ENCODE results near the gene HOXD3.

The HOXD3 gene

DNA sequence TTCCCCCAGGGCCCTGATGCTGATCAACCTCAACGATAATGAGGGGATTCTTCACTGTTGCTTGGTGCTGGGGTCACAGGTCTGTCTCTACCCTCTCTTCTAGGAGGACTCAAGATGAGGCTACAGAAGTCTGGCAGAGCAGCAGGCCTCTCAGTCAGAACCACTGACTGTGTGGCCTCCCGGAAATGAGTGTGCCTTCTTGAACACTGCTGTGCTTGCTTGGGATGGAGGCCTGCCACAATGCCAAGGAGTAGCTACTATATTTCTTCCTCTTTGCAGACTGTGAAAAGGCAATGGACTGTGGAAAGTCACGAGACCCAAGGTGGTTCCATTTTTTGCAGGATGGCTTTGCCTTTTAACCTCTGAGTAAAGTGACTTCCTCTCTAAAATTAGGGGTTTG is 25.6 kb downstream of the HOXD3 start:
- FAIRE-seq = no peak

DNA sequence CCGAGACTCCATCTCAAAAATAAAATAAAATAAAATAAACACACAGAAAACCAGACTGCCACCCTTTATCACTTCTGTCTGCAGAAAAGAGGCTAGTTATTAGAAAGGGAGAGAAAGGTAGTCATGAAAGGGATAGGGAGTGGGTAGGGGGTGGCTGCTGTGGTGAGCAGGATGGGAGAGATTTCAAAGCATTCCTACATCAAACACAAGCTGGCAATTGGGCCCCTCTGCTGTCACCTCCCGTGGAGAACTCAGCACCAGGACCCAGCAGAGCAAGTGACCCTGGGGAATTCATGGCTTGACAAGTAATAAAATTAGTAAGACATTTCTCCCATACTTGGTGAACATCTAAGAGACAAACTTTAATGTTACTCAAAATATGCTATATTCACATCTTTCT is 27.6 kb downstream of the HOXD3 start:
- FAIRE-seq = no peak

DNA sequence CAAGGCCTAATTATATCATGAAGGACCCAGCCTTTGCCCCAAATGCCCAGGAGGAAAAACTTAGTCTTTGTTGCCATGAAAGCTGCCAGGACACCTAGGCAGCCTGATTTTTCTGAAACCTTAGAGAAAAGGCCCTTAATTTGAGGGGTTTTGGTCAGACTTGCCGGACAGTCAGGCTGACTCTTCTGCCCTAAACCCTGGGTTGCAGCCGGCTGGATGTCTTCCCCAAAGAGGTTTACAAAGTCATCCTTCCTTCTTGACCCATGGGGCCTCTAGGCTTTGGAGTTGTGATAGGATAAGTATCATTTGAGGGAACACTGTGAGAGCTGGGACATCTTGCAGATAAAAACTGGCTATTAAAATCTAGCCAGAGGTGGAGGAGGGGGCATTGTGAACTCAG is 28.9 kb downstream of the HOXD3 start:
- no peak for FAIRE-seq

DNA sequence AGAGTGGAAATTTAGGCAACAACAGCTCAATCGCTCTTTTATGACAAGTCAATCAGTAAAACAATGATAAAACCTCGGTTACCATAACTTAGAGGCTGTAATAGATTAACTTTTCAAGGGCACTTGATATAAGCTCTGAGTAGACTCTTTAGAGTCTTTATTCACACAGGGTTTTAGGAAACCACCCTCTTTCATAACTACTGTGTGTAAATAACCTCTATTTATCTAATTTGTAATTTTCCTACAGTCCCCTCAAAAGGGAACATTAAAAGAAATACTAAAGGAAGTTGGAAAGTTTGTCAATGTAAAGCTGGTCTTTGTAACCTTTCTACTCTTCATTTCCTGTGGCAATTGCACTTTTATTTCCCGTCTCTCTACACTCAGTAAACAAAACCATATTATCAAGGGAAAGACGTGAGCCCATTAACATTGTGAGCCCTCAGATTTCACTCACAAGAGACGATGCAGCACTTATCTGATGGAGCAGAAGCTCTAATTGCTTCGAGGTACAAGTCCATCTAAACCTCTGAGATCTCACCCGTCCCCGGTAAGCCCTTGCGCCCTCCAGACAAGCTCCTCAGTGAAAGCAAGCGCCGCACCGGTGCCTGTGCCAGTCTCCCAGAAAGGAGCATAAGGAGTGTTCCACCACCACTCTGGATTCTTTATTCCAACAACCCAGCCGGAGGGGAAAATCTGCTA is 30.2 kb downstream of the HOXD3 start:
- no peak for FAIRE-seq

DNA sequence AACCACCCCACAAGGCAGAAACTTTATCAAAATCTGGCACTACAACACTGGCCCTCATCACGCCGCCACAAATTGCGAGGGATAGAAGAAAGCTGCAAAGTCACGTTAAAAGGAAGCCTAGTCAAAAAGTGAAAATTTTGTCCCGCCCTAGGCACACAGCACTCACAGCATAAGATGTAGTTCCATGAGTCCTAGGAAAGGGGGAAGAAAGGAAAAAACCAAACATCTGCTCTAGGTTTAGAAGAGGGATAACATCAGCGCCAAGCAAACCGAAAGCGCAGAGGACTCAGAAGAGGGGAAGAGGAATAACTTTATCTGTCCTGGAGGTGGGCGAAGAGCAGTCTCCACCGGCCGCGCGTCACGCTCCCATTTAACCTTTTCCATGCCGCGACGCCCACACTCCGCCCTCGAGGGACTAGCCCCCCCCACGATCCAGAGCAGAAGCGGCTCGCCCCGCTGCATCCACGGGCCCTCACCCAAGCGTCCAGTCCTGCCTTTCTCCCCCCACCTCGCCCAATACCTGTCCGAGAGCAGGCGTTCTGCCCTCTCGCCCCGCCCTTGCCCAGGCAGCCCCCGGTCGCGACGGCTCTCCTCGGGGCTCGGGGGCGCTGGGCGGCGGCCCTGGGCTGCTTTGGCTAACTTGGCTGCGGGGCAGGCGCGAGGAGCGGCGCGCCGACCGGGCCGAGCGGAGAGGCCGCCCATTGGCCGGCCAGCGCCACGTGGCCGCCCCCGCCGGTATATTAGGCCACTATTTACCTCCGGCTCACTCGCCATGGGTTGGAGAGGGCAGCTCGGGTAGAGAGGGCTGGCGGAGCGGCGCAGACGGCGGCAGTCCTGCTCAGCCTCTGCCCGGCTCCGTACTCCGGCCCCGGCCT is 31.0 kb downstream of the HOXD3 start, which contains the start of gene HOXD1:
TSS of gene HOXD1 (plus strand) at position 770 of the 875 bp plus-strand sequence. CDS start 134 bp downstream, outside the sequence.
- FAIRE-seq = no peak

DNA sequence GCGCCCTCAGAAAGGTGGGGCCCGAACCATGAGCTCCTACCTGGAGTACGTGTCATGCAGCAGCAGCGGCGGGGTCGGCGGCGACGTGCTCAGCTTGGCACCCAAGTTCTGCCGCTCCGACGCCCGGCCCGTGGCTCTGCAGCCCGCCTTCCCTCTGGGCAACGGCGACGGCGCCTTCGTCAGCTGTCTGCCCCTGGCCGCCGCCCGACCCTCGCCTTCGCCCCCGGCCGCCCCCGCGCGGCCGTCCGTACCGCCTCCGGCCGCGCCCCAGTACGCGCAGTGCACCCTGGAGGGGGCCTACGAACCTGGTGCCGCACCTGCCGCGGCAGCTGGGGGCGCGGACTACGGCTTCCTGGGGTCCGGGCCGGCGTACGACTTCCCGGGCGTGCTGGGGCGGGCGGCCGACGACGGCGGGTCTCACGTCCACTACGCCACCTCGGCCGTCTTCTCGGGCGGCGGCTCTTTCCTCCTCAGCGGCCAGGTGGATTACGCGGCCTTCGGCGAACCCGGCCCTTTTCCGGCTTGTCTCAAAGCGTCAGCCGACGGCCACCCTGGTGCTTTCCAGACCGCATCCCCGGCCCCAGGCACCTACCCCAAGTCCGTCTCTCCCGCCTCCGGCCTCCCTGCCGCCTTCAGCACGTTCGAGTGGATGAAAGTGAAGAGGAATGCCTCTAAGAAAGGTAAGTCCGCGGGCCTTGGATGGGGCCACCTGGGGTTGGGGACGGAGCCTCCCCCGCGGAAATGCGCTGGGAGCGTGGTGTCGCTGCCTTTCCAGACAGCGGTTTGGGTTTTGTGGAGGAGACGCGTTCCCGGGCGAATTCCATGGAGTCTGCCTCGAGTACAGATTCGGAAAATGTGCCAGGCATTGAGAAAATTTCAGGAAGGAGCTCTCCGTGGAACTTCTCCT is 31.9 kb downstream of the HOXD3 start:
- FAIRE-seq = no peak

DNA sequence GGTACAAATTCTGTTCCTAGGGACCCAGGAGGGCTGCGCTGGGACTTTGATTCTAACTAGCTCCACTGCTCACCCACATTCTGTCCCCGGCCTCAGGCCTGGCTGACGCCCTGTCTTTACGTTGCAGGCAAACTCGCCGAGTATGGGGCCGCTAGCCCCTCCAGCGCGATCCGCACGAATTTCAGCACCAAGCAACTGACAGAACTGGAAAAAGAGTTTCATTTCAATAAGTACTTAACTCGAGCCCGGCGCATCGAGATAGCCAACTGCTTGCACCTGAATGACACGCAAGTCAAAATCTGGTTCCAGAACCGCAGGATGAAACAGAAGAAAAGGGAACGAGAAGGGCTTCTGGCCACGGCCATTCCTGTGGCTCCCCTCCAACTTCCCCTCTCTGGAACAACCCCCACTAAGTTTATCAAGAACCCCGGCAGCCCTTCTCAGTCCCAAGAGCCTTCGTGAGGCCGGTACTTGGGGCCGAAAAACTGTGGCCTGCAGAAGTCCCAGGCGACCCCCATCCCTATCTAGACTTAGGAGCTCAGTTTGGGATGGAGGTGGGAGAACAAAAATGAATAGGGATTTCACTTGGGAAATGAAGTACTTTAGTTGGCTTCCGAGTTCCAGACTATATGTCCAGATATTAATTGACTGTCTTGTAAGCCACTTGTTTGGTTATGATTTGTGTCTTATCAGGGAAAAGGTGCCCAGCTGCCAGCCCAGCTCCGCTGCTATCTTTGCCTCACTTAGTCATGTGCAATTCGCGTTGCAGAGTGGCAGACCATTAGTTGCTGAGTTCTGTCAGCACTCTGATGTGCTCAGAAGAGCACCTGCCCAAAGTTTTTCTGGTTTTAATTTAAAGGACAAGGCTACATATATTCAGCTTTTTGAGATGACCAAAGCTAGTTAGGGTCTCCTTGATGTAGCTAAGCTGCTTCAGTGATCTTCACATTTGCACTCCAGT is 32.9 kb downstream of the HOXD3 start:
- no peak for FAIRE-seq

DNA sequence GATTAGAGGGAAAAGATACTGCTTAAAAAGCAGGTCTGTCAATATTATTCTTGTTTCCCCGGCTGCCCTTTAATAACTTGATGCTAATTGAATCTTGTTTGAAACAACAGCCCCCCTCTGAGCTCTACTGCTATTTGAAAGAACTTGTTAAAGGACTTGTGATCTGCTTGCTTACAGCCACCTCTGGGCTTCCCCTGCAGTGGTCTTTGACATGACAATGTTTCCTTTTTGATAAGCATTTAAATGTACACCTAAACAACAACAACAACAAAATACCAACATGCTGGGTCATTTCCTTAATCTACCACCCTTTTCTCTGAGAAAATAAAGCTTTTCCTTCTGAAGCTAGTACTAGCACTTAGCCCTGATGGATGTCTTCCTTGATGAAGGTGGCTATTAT is 35.2 kb downstream of the HOXD3 start:
- no peak for FAIRE-seq

DNA sequence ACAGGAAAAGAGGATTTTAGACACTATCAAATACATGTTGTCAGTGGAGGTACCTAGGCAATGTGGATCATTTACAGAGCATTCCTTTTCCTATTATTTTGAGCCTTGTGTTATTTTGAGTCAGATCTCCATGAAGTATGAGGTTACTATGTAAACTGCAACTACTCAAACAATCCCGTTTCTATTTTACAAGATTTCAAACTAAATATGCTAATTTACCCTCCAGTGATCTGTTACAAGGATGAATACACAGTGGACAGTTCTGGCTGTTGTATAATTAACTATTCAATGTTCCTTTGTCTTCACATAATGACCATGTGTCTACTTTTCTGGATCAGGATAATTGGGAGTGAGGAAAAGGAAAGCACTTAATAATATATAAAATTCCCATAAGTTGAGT is 35.9 kb downstream of the HOXD3 start:
- no peak for FAIRE-seq

DNA sequence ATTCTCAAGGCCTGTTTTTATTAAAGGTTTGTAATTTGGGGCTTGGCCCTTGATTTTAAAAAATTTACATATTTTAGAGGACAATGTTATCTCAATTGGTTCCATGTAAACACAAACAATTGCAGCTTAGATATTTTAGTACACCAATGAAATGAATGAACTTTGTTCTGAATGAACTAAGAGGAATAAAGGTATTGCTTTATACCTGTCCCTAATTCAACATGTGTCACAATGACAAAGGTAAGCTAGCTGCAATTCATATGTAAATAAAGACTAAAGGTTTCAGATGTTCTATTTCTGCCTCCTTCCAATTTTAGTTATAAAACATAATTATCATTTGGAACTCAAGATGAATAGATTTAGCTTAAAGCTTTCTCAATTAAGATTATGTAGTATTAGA is 42.8 kb downstream of the HOXD3 start:
- FAIRE-seq = no peak

DNA sequence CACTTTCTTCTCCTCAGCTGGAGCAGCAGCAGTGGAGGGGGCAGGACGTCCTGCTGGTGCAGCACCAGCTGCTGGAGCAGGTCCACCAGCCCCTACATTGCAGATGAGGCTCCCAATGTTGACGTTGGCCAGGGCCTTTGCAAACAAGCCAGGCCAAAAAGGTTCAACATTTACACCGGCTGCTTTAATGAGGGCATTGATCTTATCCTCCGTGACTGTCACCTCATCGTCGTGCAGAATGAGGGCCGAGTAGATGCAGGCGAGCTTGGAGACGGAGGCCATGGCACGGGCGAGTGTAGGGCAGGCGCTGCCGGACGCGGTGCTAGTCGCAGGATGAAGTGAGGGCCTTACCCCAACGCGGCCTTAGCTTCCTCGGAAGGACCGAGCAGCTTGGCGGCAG is 43.9 kb downstream of the HOXD3 start:
- no peak for FAIRE-seq

DNA sequence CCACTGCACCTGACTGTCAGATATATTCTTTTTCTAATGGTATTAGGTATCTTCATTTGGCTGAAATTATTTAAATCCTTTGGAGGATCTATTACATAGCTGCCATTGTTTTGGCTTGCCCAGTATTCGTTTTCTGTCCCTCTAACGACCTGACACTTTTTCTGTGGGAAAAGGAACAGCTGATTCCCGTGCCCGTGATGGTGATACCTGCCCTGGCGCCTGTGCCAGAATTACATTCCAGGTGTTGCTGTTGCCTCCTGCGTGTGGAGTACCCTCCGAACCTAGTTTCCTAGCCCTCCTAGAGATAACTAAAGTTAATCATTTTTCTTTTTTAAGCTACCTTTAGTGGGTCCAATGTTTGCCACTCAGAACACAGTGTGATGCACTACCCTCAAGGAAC is 45.4 kb downstream of the HOXD3 start:
- FAIRE-seq = no peak

DNA sequence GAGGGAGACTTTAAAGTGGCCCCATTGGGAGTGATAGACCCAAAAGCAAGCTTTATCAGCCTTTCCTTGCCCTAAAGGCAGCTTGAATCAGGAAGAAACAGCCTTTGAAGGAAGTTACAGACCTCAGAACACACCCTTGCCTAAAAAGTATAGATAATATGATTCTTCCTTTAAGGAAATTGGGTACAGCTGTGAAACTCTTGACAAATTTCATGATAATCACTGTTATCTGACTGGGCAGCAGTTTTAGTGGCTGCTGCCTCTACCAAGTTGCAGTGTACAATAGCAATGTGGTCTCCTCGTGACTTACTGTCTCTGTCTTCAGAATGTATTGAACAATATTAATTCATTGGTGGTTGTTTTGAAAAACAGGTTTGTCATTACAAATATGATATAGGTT is 48.0 kb downstream of the HOXD3 start:
- FAIRE-seq = no peak

DNA sequence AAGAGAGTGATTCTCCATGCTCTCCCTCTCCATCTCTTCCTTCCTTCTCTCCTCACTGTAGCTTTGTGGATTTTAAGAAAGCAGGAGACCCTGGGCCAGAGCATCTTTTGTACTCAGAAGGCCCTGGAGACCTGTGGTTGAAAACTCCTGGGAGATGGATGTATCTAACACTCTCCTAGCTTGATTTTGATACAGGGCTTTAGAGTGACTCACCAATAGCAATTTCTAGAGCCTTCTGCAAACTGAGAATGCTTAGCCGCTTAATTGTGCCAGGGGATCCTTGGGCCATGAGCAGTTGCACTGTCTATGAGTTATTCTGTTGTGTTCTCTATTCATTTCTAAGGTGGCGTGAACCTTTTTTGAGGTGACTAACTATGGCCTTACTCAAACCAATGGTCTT is 49.0 kb downstream of the HOXD3 start:
- no peak for FAIRE-seq

DNA sequence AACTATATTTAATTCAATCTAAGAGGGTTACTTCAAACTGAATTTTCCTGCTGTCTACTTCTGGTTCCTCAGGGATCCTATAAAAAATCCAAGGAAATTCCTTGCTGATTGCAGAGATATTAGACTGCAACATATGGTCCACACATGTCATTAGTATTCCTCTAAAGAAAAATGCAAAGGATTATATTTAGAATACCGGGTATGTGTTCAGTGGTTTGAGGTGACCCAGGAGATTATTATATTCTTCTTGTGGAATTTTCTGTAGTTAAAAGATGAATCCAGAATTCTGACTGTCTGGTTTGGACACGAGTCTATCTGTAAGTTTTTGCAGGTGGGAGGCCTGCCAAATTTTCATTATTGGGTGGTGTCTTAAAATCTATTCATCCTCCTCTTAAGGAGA is 49.6 kb downstream of the HOXD3 start:
- no peak for FAIRE-seq

DNA sequence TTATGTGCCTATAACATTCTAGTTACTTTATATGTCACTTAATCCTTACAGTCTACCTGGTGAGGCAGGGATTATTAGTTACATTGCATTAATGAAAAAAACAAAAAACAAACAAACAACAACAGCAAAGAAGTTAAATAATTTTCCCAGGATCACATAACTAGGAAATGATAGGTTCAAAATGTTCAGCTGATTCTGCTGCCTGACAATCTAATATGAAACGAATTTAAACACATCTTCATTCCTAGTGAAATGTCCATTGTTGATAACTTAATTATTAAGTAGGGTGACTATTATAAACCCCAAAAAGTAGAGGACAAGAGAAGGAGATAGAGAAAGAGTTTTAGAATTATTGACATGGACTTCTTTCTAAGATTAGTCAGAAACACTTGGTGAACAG is 54.0 kb downstream of the HOXD3 start:
- no peak for FAIRE-seq

DNA sequence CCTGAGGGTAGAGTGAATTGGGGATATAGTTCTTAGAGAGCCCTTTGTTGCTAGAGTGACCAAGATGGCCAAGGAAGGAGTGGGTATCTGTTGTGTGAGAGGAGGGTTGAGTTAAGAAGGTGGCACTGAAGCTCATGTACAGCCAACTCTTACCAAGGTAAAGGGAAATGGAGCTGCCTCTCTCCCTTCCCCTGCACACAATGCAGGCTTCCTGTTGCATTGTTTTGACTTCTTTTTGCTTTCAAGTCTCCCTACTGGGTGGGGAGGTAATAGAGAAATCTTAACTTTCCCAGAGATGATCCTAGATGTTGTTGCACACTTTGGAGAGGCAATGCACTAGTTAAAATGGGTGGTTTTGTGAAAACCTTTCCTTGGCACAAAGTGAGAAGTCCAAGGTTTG is 55.2 kb downstream of the HOXD3 start:
- no peak for FAIRE-seq

DNA sequence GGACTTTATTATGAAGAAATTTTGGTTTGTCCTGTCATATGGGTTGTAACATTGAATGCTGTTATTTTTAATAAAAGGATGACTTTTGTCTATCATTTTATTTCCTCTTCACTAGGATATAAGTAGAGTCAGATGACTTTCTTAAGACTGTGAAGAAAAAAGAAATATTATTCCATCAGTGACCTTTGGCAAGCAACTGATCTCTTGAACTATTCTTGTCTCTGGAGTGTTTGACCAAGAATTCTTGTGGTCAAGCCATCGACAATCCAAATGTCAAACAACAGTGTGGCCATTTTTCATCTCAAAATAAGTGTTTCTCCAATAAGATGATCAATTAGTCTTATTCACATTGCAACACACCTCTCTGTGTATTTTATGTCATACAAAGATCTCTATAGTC is 56.3 kb downstream of the HOXD3 start:
- FAIRE-seq = no peak
